Measurements from ENCODE around the gene CUL5. TPM values are rescaled to one million over a fixed set of nuclear protein-coding genes. Genes with fewer than 3 reads are reported as not detected.
"Not testable (repeated sequence)": the region's sequence is repeated elsewhere in the genome, so short reads cannot be mapped to it uniquely, and the experiment has no call there.

CUL5 gene
- total RNA-seq, 1 experiment from 2014 or later = 75.4 TPM

- H3K9me3 Mint-ChIP-seq (ENCODE audit: unreplicated experiment) = no peaks in the 10 kb centered on the region
- no peak for DNase-seq
- H3K27ac Mint-ChIP-seq (ENCODE audit: unreplicated experiment) = no peak overlapping the region
- H3K4me1 ChIP-seq = no peaks in the 10 kb centered on the region
- POLR2A ChIA-PET = no interaction called here
- no peaks in the 10 kb centered on the region for H3K9me3 ChIP-seq
- H3K36me3 ChIP-seq (ENCODE audit: control insufficient read depth, insufficient read depth, low read length) = no peaks in the 10 kb centered on the region
- no peak overlapping the region for H3K4me3 Mint-ChIP-seq (ENCODE audit: unreplicated experiment)
- no peaks in the 10 kb centered on the region for H3K27me3 Mint-ChIP-seq (ENCODE audit: insufficient read depth, unreplicated experiment)
- no TSS peak for BruUV-seq (replicated peaks)
- H3K4me3 ChIP-seq (ENCODE audit: low read depth, low read length) = no peak overlapping the region
- H3K27me3 ChIP-seq (replicated peaks; ENCODE audit: control insufficient read depth, insufficient read depth, low read length) = no peaks in the 10 kb centered on the region
- CTCF ChIA-PET = no interaction called here
- intact Hi-C loops (cut with micrococcal nuclease; ENCODE audit: unreplicated experiment) = loop anchor here (5.0 kb wide), 2 partner anchors 302 to 387 kb away; no protein-coding TSS in a partner anchor
- peaks cover 7% of the 10 kb centered on the region for H3K4me1 Mint-ChIP-seq (ENCODE audit: low read depth, unreplicated experiment)
- peaks cover 19% of the 10 kb centered on the region for H3K36me3 Mint-ChIP-seq (ENCODE audit: insufficient read depth, unreplicated experiment)
- TF ChIP-seq CTCF (IDR thresholded peaks at IDR 0.05; ENCODE audit: insufficient read depth in 1 of 2, low read depth in 1 of 2, low read length in 1 of 2, severe bottlenecking in 1 of 2, unreplicated experiment in 1 of 2) = no peak
Observed at GRCh38 chr11:108115500-108116140, 106.9 kb downstream of the CUL5 start.

- no peak overlapping the region for H3K27ac Mint-ChIP-seq (ENCODE audit: unreplicated experiment)
- Histone ChIP-seq H3K27me3 (replicated peaks; ENCODE audit: control insufficient read depth, insufficient read depth, low read length) (no peaks in the 10 kb centered on the region), H3K36me3 (ENCODE audit: control insufficient read depth, insufficient read depth, low read length) (no peaks in the 10 kb centered on the region), H3K4me3 (ENCODE audit: low read depth, low read length) (no peak overlapping the region), H3K9me3 (no peaks in the 10 kb centered on the region), H3K4me1 (peaks cover 7% of the 10 kb centered on the region; the same call in 1 of the 2 replicates)
- ChIA-PET POLR2A (interaction anchor here (0.5 kb wide), 1 partner anchor 105 kb away, joined by 4 read pairs; the partner anchor contains the start of gene NPAT), CTCF (interaction anchor here (0.7 to 2.2 kb wide), 8 partner anchors 105 to 554 kb away, joined by 3 to 11 read pairs (median 4); partner anchors contain the start of genes ATM, CUL5 and NPAT)
- peaks cover 14% of the 10 kb centered on the region for H3K4me1 Mint-ChIP-seq (ENCODE audit: low read depth, unreplicated experiment)
- peak; percentile 52 to 64 for TF ChIP-seq CTCF (IDR thresholded peaks at IDR 0.05; ENCODE audit: insufficient read depth in 1 of 2, low read depth in 1 of 2, low read length in 1 of 2, severe bottlenecking in 1 of 2, unreplicated experiment in 1 of 2)
- no peak overlapping the region for H3K4me3 Mint-ChIP-seq (ENCODE audit: unreplicated experiment)
- H3K9me3 Mint-ChIP-seq (ENCODE audit: unreplicated experiment) = no peaks in the 10 kb centered on the region
- intact Hi-C loops (cut with micrococcal nuclease; ENCODE audit: unreplicated experiment) = loop anchor here (1.0 to 5.0 kb wide), 3 partner anchors 299 to 537 kb away; no protein-coding TSS in a partner anchor
- peaks cover 5% of the 10 kb centered on the region for H3K36me3 Mint-ChIP-seq (ENCODE audit: insufficient read depth, unreplicated experiment)
- H3K27me3 Mint-ChIP-seq (ENCODE audit: insufficient read depth, unreplicated experiment) = no peaks in the 10 kb centered on the region
- no TSS peak for BruUV-seq (replicated peaks)
- peak in 1 of 2 experiments; percentile 32 for DNase-seq
Observed at GRCh38 chr11:108117746-108118371, 109.2 kb downstream of the CUL5 start.

GRCh38 chr11:108120936-108121273 is 112.2 kb downstream of the CUL5 start:
- H3K27me3 ChIP-seq (replicated peaks; ENCODE audit: control insufficient read depth, insufficient read depth, low read length); H3K27me3 Mint-ChIP-seq (ENCODE audit: insufficient read depth, unreplicated experiment); H3K36me3 Mint-ChIP-seq (ENCODE audit: insufficient read depth, unreplicated experiment); H3K9me3 Mint-ChIP-seq (ENCODE audit: unreplicated experiment); H3K9me3 ChIP-seq; H3K36me3 ChIP-seq (ENCODE audit: control insufficient read depth, insufficient read depth, low read length): not testable (repeated sequence)
- POLR2A ChIA-PET = interaction anchor here (0.6 kb wide), 3 partner anchors 176 to 501 kb away, joined by 3 to 5 read pairs (median 5); no protein-coding TSS in a partner anchor
- Histone ChIP-seq H3K4me3 (ENCODE audit: low read depth, low read length) (peak overlapping the region; percentile 88), H3K4me1 (peaks cover 13% of the 10 kb centered on the region)
- peak overlapping the region; percentile 81 for H3K4me3 Mint-ChIP-seq (ENCODE audit: unreplicated experiment)
- DNase-seq = peak in 1 of 2 experiments; percentile 21
- peak overlapping the region; percentile 66 for H3K27ac Mint-ChIP-seq (ENCODE audit: unreplicated experiment)
- H3K4me1 Mint-ChIP-seq (ENCODE audit: low read depth, unreplicated experiment) = peaks cover 27% of the 10 kb centered on the region
- TSS peak; percentile 92 for BruUV-seq (replicated peaks)
- CTCF ChIA-PET = interaction anchor here (0.7 kb wide), 1 partner anchor 105 kb away, joined by 3 read pairs; no protein-coding TSS in a partner anchor
- intact Hi-C loops (cut with micrococcal nuclease; ENCODE audit: unreplicated experiment) = loop anchor here (1.0 to 10.0 kb wide), 4 partner anchors 101 to 527 kb away; partner anchors contain the start of genes C11orf65, CUL5 and NPAT
